Activated CD4-positive, alpha-beta T cell treated with anti-CD3 and anti-CD28 coated beads, Interleukin-2, amount 10 ng/mL, durations not matched to agents 7 days and 5 days (primary cell): ENCODE measurements around the gene MRPL16. TPM values are rescaled to one million over a fixed set of nuclear protein-coding genes. Genes with fewer than 3 reads are reported as not detected.

Experiments used
- CTCF ChIA-PET: fragments of 350-600 bp; sonication (Branson Sonifier 250); formaldehyde crosslinking; loops from one replicate; lab custom pipeline; 2021; ENCODE audit warnings: antibody characterized with exemption; lab: Charles Lee
- POLR2A ChIA-PET: fragments of 350-600 bp; sonication (Branson Sonifier 250); formaldehyde crosslinking; loops from one replicate; lab custom pipeline; 2021; ENCODE audit warnings: antibody characterized with exemption; lab: Charles Lee
- DNase-seq: peaks from one replicate; pipeline ENCODE4 v3.0.0-alpha.2; 2020
- H3K27ac Mint-ChIP-seq: one replicate; pipeline ENCODE4 v1.8.0; 2021; ENCODE audit warnings: mild to moderate bottlenecking, moderate library complexity, mixed read lengths
- H3K27me3 Mint-ChIP-seq: one replicate; pipeline ENCODE4 v1.8.0; 2021; ENCODE audit warnings: mixed read lengths
- H3K36me3 Mint-ChIP-seq: one replicate; pipeline ENCODE4 v1.8.0; 2021; ENCODE audit warnings: low read depth, mixed read lengths
- H3K4me1 Mint-ChIP-seq: one replicate; pipeline ENCODE4 v1.8.0; 2021; ENCODE audit warnings: mixed read lengths
- H3K4me3 Mint-ChIP-seq: one replicate; pipeline ENCODE4 v1.8.0; 2021; ENCODE audit warnings: mild to moderate bottlenecking, moderate library complexity, mixed read lengths
- H3K9me3 Mint-ChIP-seq: one replicate; pipeline ENCODE4 v1.8.0; 2021; ENCODE audit warnings: mixed read lengths
- total RNA-seq, 2 experiments: library from RNA; stranded (reverse); gene quantifications; one replicate each; pipeline ENCODE4 v1.2.3, GENCODE V29; 2021

Gene MRPL16
- total RNA-seq, 2 experiments from 2014 or later: 77.1 to 78.3 TPM

DNA sequence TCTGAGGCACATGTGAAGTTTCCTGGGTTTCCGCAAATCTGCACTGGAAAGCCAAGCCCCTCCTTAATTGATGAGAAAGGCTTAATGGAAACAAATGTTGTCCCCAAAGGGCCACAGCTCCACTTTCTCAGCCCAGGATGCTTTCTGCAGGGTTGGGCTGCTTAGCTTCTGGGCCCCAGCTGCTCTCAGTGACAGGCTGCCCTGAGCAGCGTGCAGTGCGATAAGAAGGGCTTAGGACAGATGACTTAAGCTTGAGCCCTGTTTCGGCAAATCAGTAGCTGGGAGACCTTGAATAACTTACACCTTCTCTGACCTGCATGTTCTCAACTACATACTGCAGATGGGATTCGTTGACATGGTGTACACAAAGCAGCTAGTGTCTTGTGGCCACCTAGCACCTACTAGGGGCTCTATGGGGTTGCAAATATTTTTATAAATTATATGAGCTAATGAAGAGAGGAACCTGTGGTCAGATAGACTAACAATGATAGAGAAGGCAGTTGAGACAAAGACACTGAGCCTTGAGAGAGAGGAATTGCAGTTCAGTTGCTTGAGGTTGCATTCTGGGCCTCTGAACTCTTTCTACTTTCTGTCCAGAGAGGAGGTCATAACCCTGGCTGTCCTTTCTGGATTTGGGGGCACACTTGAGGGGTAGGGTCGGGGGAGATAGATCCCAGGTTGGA lies 43.9 kb downstream of the MRPL16 start:
- H3K27ac Mint-ChIP-seq: peak overlapping the region; percentile 78
- POLR2A ChIA-PET: no interaction called here
- peaks cover 11% of the 10 kb centered on the region for H3K36me3 Mint-ChIP-seq
- H3K27me3 Mint-ChIP-seq: no peaks in the 10 kb centered on the region
- no peak overlapping the region for H3K4me3 Mint-ChIP-seq
- H3K4me1 Mint-ChIP-seq: peaks cover 14% of the 10 kb centered on the region
- DNase-seq: no peak
- CTCF ChIA-PET: interaction anchor here (0.9 to 4.5 kb wide), 5 partner anchors 9 to 152 kb away, joined by 3 to 27 read pairs (median 4); partner anchors contain the start of gene STX3
- no peaks in the 10 kb centered on the region for H3K9me3 Mint-ChIP-seq

- H3K4me3 Mint-ChIP-seq: no peak overlapping the region
- DNase-seq: no peak
- H3K9me3 Mint-ChIP-seq: no peaks in the 10 kb centered on the region
- POLR2A ChIA-PET: no interaction called here
- peaks cover 14% of the 10 kb centered on the region for H3K36me3 Mint-ChIP-seq
- no peaks in the 10 kb centered on the region for H3K27me3 Mint-ChIP-seq
- CTCF ChIA-PET: interaction anchor here (1.1 to 4.5 kb wide), 2 partner anchors 10 to 42 kb away, joined by 3 to 27 read pairs; partner anchors contain the start of gene STX3
- H3K27ac Mint-ChIP-seq: peak overlapping the region; percentile 59
- peaks cover 14% of the 10 kb centered on the region for H3K4me1 Mint-ChIP-seq
These were observed 45.4 kb downstream of the MRPL16 start for GRCh38 chr11:59765068-59765735.

DNA sequence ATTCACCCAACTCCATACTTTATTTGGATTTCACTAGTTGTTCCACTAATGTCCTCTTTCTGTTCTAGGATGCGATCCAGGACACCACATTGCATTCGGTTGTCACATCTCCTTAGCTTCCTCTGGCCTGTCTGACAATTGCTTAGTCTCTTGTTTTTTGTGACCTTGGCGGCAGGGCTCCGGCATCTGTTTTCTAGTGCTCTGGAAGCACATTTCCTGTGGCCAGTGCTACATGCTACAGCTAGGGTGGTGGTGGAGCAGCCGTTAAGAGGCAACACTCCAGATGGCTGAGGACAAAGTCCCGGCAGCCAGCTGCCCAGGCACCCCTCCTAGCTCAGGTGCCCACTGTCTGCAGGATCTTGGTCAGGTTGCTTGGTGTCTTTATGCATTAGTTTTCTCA lies 48.6 kb downstream of the MRPL16 start:
- Mint-ChIP-seq H3K27ac (no peak overlapping the region), H3K4me3 (no peak overlapping the region)

DNA sequence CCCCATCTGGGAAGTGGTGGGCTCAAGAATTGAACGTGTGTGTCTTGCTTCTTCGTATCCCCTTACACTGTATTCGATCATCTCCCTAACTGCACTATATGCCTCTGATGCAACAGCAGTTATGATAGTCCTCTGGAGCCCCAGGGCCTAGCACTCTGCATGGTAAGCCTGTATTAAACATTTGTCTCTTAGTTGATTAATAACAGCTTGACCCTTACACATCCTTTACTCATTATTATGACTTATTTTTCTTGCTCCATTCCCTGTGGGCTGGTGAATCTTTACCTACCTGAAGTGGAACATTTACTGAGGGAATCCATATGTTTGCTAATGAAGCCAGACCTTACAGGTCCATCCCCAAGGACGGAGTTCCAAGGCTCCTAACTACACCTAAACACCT lies 49.8 kb downstream of the MRPL16 start:
- Mint-ChIP-seq H3K4me3 (no peak overlapping the region), H3K9me3 (no peaks in the 10 kb centered on the region), H3K27me3 (peaks cover 2% of the 10 kb centered on the region), H3K27ac (no peak overlapping the region), H3K4me1 (peaks cover 45% of the 10 kb centered on the region), H3K36me3 (peaks cover 32% of the 10 kb centered on the region)
- POLR2A ChIA-PET: no interaction called here
- CTCF ChIA-PET: interaction anchor here (1.5 kb wide), 1 partner anchor 11 kb away, joined by 3 read pairs; no protein-coding TSS in a partner anchor
- DNase-seq: no peak

More for the DNA sequence above, 48.6 kb downstream of the MRPL16 start:
- CTCF ChIA-PET: interaction anchor here (1.0 to 1.5 kb wide), 2 partner anchors 10 to 14 kb away, joined by 3 to 4 read pairs; no protein-coding TSS in a partner anchor
- DNase-seq: no peak
- Mint-ChIP-seq H3K27me3 (peaks cover 2% of the 10 kb centered on the region), H3K36me3 (peaks cover 27% of the 10 kb centered on the region), H3K4me1 (peaks cover 32% of the 10 kb centered on the region), H3K9me3 (no peaks in the 10 kb centered on the region)
- POLR2A ChIA-PET: no interaction called here

- Mint-ChIP-seq H3K36me3 (peaks cover 30% of the 10 kb centered on the region), H3K4me3 (no peak overlapping the region), H3K4me1 (peaks cover 46% of the 10 kb centered on the region), H3K9me3 (no peaks in the 10 kb centered on the region), H3K27me3 (peaks cover 2% of the 10 kb centered on the region), H3K27ac (no peak overlapping the region)
- CTCF ChIA-PET: interaction anchor here (0.6 to 1.5 kb wide), 2 partner anchors 12 to 13 kb away, joined by 3 read pairs; no protein-coding TSS in a partner anchor
- DNase-seq: no peak
- POLR2A ChIA-PET: no interaction called here
These were observed 50.7 kb downstream of the MRPL16 start for GRCh38 chr11:59759900-59760299.

DNA sequence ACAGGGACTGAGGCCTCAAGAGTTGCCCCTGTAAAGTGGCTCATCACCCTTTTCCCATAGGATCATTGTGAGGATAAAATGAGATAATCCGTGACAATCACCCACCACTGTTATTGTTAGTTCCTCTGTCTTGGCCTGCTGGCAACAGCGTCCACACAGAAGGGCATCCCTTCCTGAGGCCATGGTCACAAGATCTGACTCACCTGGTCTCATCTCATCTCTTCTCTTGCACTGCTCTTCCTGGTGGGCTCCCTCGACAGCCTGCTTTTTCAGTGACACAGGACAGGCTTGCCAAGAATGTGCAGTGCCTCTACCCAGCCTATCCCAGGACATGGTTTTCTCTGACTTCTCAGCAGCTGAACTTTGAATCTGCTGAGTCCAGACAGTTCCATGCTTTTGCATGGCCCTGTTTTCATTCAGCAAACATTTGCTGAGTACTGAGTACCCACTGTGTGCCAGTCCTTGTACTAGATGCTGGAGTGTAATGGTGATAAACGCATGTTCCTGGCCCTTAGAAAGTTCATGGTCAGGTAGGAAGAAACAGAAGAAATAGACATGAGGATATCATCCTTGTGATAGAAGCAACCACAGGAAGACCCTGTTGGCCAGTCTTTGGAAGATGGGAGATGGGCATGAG lies 52.1 kb downstream of the MRPL16 start:
- H3K4me1 Mint-ChIP-seq: peaks cover 45% of the 10 kb centered on the region
- H3K9me3 Mint-ChIP-seq: no peaks in the 10 kb centered on the region
- ChIA-PET POLR2A (no interaction called here), CTCF (no interaction called here)
- peaks cover 2% of the 10 kb centered on the region for H3K27me3 Mint-ChIP-seq
- H3K36me3 Mint-ChIP-seq: peaks cover 30% of the 10 kb centered on the region
- DNase-seq: no peak
- no peak overlapping the region for H3K4me3 Mint-ChIP-seq
- H3K27ac Mint-ChIP-seq: no peak overlapping the region

DNA sequence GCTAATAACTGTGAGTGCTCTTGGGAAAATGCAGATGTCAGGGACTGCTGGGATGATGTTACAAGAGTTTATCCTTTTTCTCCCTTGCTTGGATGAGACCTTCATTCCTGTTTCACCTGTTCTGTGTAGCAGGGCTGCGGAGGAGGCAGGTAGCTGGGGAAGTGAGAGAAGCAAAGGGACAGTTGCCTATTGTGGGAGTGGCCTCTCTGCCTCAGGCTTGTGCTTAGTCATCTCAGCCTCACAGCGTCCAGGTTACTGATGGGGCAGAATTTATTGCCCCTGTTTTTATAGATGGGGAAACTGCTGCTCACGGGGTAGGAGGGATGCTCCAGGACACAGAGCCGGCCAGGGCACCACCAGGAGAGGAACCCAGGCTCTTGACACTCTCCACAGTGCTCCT lies 53.7 kb downstream of the MRPL16 start:
- Mint-ChIP-seq H3K9me3 (no peaks in the 10 kb centered on the region), H3K36me3 (peaks cover 28% of the 10 kb centered on the region), H3K4me3 (peak overlapping the region; percentile 82), H3K27me3 (peaks cover 2% of the 10 kb centered on the region), H3K27ac (peak overlapping the region; percentile 43), H3K4me1 (peaks cover 41% of the 10 kb centered on the region)
- no peak for DNase-seq
- POLR2A ChIA-PET: no interaction called here
- CTCF ChIA-PET: interaction anchor here (4.5 to 4.8 kb wide), 2 partner anchors 10 to 44 kb away, joined by 27 to 30 read pairs; no protein-coding TSS in a partner anchor

DNA sequence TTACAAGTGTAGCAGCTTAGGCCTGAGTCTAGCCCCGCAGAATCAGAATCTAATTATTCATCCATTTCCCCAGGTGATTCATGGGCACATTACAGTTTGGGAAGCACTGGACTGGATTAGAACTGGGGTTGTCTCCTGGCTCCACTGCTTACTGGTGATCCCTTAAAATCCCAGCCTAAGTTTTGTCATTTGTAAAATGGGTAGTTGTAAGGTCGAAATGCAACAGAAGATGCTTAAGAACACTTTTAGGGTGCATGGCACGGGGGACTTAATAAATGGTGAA lies 54.1 kb downstream of the MRPL16 start:
- CTCF ChIA-PET: interaction anchor here (3.7 to 4.8 kb wide), 3 partner anchors 10 to 45 kb away, joined by 24 to 30 read pairs (median 27); no protein-coding TSS in a partner anchor
- Mint-ChIP-seq H3K27me3 (peaks cover 2% of the 10 kb centered on the region), H3K4me1 (peaks cover 41% of the 10 kb centered on the region), H3K9me3 (no peaks in the 10 kb centered on the region), H3K4me3 (peak overlapping the region; percentile 82), H3K27ac (peak overlapping the region; percentile 43), H3K36me3 (peaks cover 28% of the 10 kb centered on the region)
- no peak for DNase-seq
- POLR2A ChIA-PET: no interaction called here

Other genes starting within 250 kb of the MRPL16 start
- 10 to 100 TPM; 36.4 to 43.6 TPM for gene OSBP, start 195.0 kb downstream of the MRPL16 start, total RNA-seq
- 10 to 100 TPM; 47.2 to 59.6 TPM for gene PATL1, start 141.7 kb downstream of the MRPL16 start, total RNA-seq
- not detected for gene OR10V1, start 96.9 kb downstream of the MRPL16 start, total RNA-seq
- 10 to 100 TPM; 39.6 to 42.0 TPM for gene STX3, start 55.4 kb downstream of the MRPL16 start, total RNA-seq
- gene CBLIF, start 34.7 kb upstream of the MRPL16 start, total RNA-seq: not detected
- gene TCN1, start 55.7 kb upstream of the MRPL16 start, total RNA-seq: not detected
- gene OOSP3, start 68.0 kb upstream of the MRPL16 start, total RNA-seq: not detected
- gene OOSP1, start 127.7 kb upstream of the MRPL16 start, total RNA-seq: not detected
- not detected for gene OOSP4A, start 153.3 kb upstream of the MRPL16 start, total RNA-seq
- gene OOSP4B, start 206.4 kb upstream of the MRPL16 start, total RNA-seq: not detected
- gene OOSP2, start 229.6 kb upstream of the MRPL16 start, total RNA-seq: not detected
- not detected for gene MS4A3, start 245.9 kb upstream of the MRPL16 start, total RNA-seq